Endothelial cell of umbilical vein (primary cell): ENCODE data around the gene CTTNBP2. TPM values are rescaled to one million over a fixed set of nuclear protein-coding genes. Genes with fewer than 3 reads are reported as not detected.

Experiments
- BruUV-seq: library from RNA; stranded (reverse); fragments of 400-500 nt; replicated peaks from 2 replicates; lab custom pipeline; 2021; lab: Mats Ljungman, UMichigan
- CTCF ChIA-PET: fragments of 300-600, 350-600 bp; sonication (Branson Sonifier 250); formaldehyde crosslinking; loops from one replicate; lab custom pipeline; 2021; ENCODE audit warnings: antibody characterized with exemption, inconsistent platforms; lab: Charles Lee
- POLR2A ChIA-PET: fragments of 300-600, 350-600 bp; sonication (Branson Sonifier 250); formaldehyde crosslinking; loops from one replicate; lab custom pipeline; 2021; ENCODE audit warnings: antibody characterized with exemption, inconsistent platforms; lab: Charles Lee
- DNase-seq: peaks from one replicate; pipeline ENCODE4 v3.0.0-alpha.2; 2011; ENCODE audit warnings: low read depth, low spot score
- FAIRE-seq: peaks from 2 replicates; lab custom pipeline; 2011; peaks lifted over from hg19 to GRCh38; lab: Jason Lieb, UNC
- H2AFZ ChIP-seq: 2 replicates; pipeline ENCODE4 v1.6.0; 2012; ENCODE audit warnings: low read depth, low read length, control low read depth, inconsistent platforms
- H3K27ac ChIP-seq: 2 replicates; pipeline ENCODE4 v1.5.1; 2011; ENCODE audit warnings: low read depth, mild to moderate bottlenecking, control low read depth, low read length, moderate library complexity; ENCODE audit not compliant: insufficient read depth
- H3K27me3 ChIP-seq, 2 experiments: 2 replicates each; pipeline versions ENCODE4 v1.6.0 to v1.6.1; 2011; ENCODE audit warnings: low read length in 2 of 2, mixed read lengths in 1 of 2; ENCODE audit not compliant: control insufficient read depth in 2 of 2, insufficient read depth in 2 of 2
- H3K36me3 ChIP-seq, 2 experiments: 2 replicates in 1 of 2; 3 replicates in 1 of 2; pipeline ENCODE4 v1.5.1; 2011; ENCODE audit warnings: low read length in 2 of 2, mild to moderate bottlenecking in 1 of 2, moderate library complexity in 1 of 2; ENCODE audit not compliant: control insufficient read depth in 2 of 2, insufficient read depth in 2 of 2; ENCODE audit errors: extremely low read depth in 1 of 2
- H3K4me1 ChIP-seq: 3 replicates; pipeline ENCODE4 v1.5.1; 2011; ENCODE audit warnings: mild to moderate bottlenecking, low read length; ENCODE audit not compliant: control insufficient read depth, insufficient read depth; ENCODE audit errors: extremely low read depth
- H3K4me2 ChIP-seq: 2 replicates; pipeline ENCODE4 v1.6.1; 2011; ENCODE audit warnings: low read length, control low read depth, mixed read lengths; ENCODE audit not compliant: insufficient read depth
- H3K4me3 ChIP-seq, 3 experiments: fragments of 200-600 bp in 1 of 3; sonication (generic), shearing (Covaris generic) in 1 of 3; replicated peaks in 1 of 3; 2 replicates each; pipeline ENCODE4 v1.5.1; 2011 to 2016; ENCODE audit warnings: control low read depth in 3 of 3, low read length in 3 of 3, mild to moderate bottlenecking in 2 of 3, inconsistent platforms in 1 of 3, low read depth in 1 of 3, moderate library complexity in 1 of 3; ENCODE audit not compliant: insufficient read depth in 1 of 3
- H3K79me2 ChIP-seq: 2 replicates; pipeline ENCODE4 v1.6.0; 2012; ENCODE audit warnings: low read length, inconsistent platforms; ENCODE audit not compliant: control insufficient read depth, insufficient read depth
- H3K9ac ChIP-seq: replicated peaks from 2 replicates; pipeline ENCODE3; 2011; ENCODE audit warnings: low read length, control low read depth; ENCODE audit not compliant: insufficient read depth; ENCODE audit errors: extremely low read depth
- H3K9me1 ChIP-seq: replicated peaks from 3 replicates; pipeline ENCODE4 v1.6.0; 2011; ENCODE audit warnings: mild to moderate bottlenecking, low read length; ENCODE audit not compliant: control insufficient read depth, insufficient read depth; ENCODE audit errors: extremely low read depth
- H3K9me3 ChIP-seq: replicated peaks from 2 replicates; pipeline ENCODE4 v1.5.1; 2012; ENCODE audit warnings: low read length, inconsistent platforms; ENCODE audit not compliant: control insufficient read depth, insufficient read depth
- H4K20me1 ChIP-seq: replicated peaks from 2 replicates; pipeline ENCODE3; 2011; ENCODE audit warnings: mild to moderate bottlenecking, low read length; ENCODE audit not compliant: control insufficient read depth, insufficient read depth; ENCODE audit errors: extremely low read depth
- CTCF ChIP-seq, 2 donors: IDR thresholded peaks; 1 replicate in 1 of 2; 2 replicates in 1 of 2; pipeline ENCODE4 v1.5.1; 2011; ENCODE audit warnings: low read length in 2 of 2, mild to moderate bottlenecking in 2 of 2, moderate library complexity in 2 of 2, control low read depth in 1 of 2, inconsistent platforms in 1 of 2, low read depth in 1 of 2; ENCODE audit not compliant: insufficient read depth in 1 of 2; ENCODE audit errors: extremely low read depth in 1 of 2
- FOS ChIP-seq: IDR thresholded peaks from 2 replicates; pipeline ENCODE4 v1.6.1; 2011; ENCODE audit warnings: mild to moderate bottlenecking, low read length, moderate library complexity, borderline replicate concordance; ENCODE audit not compliant: insufficient read depth
- GATA2 ChIP-seq: IDR thresholded peaks from 2 replicates; pipeline ENCODE4 v1.7.0; 2011; ENCODE audit warnings: low read depth, mild to moderate bottlenecking, moderate library complexity, mixed read lengths, low read length; ENCODE audit not compliant: insufficient read length, insufficient read depth
- JUN ChIP-seq: IDR thresholded peaks from 2 replicates; pipeline ENCODE4 v1.6.1; 2011; ENCODE audit warnings: borderline replicate concordance, low read depth; ENCODE audit not compliant: insufficient read length, insufficient read depth
- MAX ChIP-seq: IDR thresholded peaks from 2 replicates; pipeline ENCODE4 v1.6.1; 2011; ENCODE audit not compliant: insufficient read depth, insufficient read length
- MYC ChIP-seq: IDR thresholded peaks from one replicate; pipeline ENCODE4 v1.6.1; 2011; ENCODE audit warnings: mild to moderate bottlenecking, low read depth, low read length
- POLR2A ChIP-seq: IDR thresholded peaks from 2 replicates; pipeline ENCODE4 v1.6.1; 2012; ENCODE audit warnings: low read depth, mild to moderate bottlenecking, control low read depth, low read length
- POLR2AphosphoS5 ChIP-seq: IDR thresholded peaks from 2 replicates; pipeline ENCODE4 v1.6.1; 2012; ENCODE audit warnings: low read depth, mild to moderate bottlenecking, control low read depth, low read length, moderate library complexity; ENCODE audit not compliant: insufficient read depth
- dilution Hi-C: fragments of 300-500 bp; cut with MboI; formaldehyde crosslinking; loops from one replicate; pipeline ENCODE4 v1.15.0; 2019; ENCODE audit warnings: low sequenced_read_pairs; ENCODE audit not compliant: extremely low pct_ligation_motif_present
- intact Hi-C: fragments of 100-400 bp; cut with micrococcal nuclease; formaldehyde crosslinking; loops from one replicate; pipeline ENCODE4 v1.10.0; 2022
- polyA plus RNA-seq, 4 experiments: library from polyadenylated mRNA; depleted of rRNA in 3 of 4; stranded (reverse) in 3 of 4; unstranded in 1 of 4; fragments of >200 nt; gene quantifications; 2 replicates each; pipeline versions ENCODE4 v1.2.1 to v1.2.3, GENCODE V29; 2011 to 2012; ENCODE audit warnings: missing spikeins in 1 of 4
- total RNA-seq: library from RNA; stranded (reverse); gene quantifications from 2 replicates; pipeline ENCODE4 v1.2.3, GENCODE V29; 2021

The CTTNBP2 gene
- total and polyA plus RNA-seq, 2 donors (not counting 3 experiments of a cell fraction or from before 2014, with no cell fraction given), result 0.08 to 0.35 TPM

GRCh38 chr7:117892821-117893220 lies 19.6 kb upstream of the CTTNBP2 start:
- no peaks in the 10 kb centered on the region for H3K79me2 ChIP-seq
- no peak overlapping the region for H3K9ac ChIP-seq
- H4K20me1 ChIP-seq, result no peaks in the 10 kb centered on the region
- no peaks in the 10 kb centered on the region for H3K36me3 ChIP-seq
- dilution Hi-C loops, result no loop called here
- TF ChIP-seq MYC, result no peak
- TF ChIP-seq GATA2, result no peak
- TF ChIP-seq JUN, result no peak
- H3K4me1 ChIP-seq, result no peaks in the 10 kb centered on the region
- DNase-seq, result no peak
- no peaks in the 10 kb centered on the region for H3K9me1 ChIP-seq
- H3K27me3 ChIP-seq, result no peaks in the 10 kb centered on the region
- no peak overlapping the region for H2AFZ ChIP-seq
- H3K27ac ChIP-seq, result no peak overlapping the region
- ChIA-PET CTCF (no interaction called here), POLR2A (no interaction called here)
- H3K4me2 ChIP-seq, result no peak overlapping the region
- no peaks in the 10 kb centered on the region for H3K9me3 ChIP-seq
- no peak overlapping the region for H3K4me3 ChIP-seq
- no peak for FAIRE-seq
- BruUV-seq, result no TSS peak
- intact Hi-C loops, result no loop called here

- CTCF ChIA-PET, result no interaction called here
- no peaks in the 10 kb centered on the region for H4K20me1 ChIP-seq
- POLR2A ChIA-PET, result no interaction called here
- no peaks in the 10 kb centered on the region for H3K9me1 ChIP-seq
- intact Hi-C loops, result no loop called here
- dilution Hi-C loops, result no loop called here
- no TSS peak for BruUV-seq
- no peak overlapping the region for H2AFZ ChIP-seq
- no peak for TF ChIP-seq GATA2
- no peak for TF ChIP-seq MYC
- TF ChIP-seq MAX, result no peak
- TF ChIP-seq JUN, result no peak
- TF ChIP-seq POLR2A, result no peak
- TF ChIP-seq POLR2AphosphoS5, result no peak
- TF ChIP-seq FOS, result no peak
- no peak for TF ChIP-seq CTCF (IDR thresholded peaks at IDR 0.05; ENCODE audit: extremely low read depth in 1 of 2, insufficient read depth in 1 of 2, low read depth in 1 of 2, low read length in 2 of 2)
- H3K36me3 ChIP-seq, result no peaks in the 10 kb centered on the region
- no peaks in the 10 kb centered on the region for H3K4me1 ChIP-seq
- H3K4me3 ChIP-seq, result no peak overlapping the region
- H3K27me3 ChIP-seq, result no peaks in the 10 kb centered on the region
- no peak overlapping the region for H3K4me2 ChIP-seq
- H3K27ac ChIP-seq, result no peak overlapping the region
- FAIRE-seq (no peak), DNase-seq (no peak)
- no peak overlapping the region for H3K9ac ChIP-seq
- no peaks in the 10 kb centered on the region for H3K79me2 ChIP-seq
- H3K9me3 ChIP-seq, result no peaks in the 10 kb centered on the region
These were observed 16.4 kb upstream of the CTTNBP2 start for GRCh38 chr7:117889611-117890010.
